ENCODE data around the gene AHDC1. TPM values are rescaled to one million over a fixed set of nuclear protein-coding genes. Genes with fewer than 3 reads are reported as not detected.

Gene AHDC1
- total RNA-seq, 1 experiment from 2014 or later, result 20.8 TPM

DNA sequence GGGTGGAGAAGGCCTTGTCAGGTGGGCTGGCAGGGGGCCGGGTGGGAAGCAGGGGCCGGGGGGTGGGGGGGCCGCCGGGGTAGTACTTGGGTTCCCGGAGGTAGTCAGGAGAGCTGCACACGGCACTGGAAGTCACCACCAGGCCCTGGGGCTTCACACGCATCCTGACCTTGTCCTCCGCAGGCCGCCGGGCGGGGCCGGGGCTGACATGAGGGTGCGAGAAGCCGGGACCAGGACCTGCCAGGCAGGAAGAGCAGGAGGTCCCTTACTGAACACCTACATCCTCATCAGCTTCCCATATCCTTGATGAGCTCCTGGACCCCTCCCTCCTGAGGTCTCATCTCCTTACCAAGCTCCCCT, 52.0 kb downstream of the AHDC1 start:
- no peak for TF ChIP-seq CTCF (IDR thresholded peaks at IDR 0.05; ENCODE audit: unreplicated experiment)
- H3K9me3 Mint-ChIP-seq (ENCODE audit: low read depth, unreplicated experiment), result no peaks in the 10 kb centered on the region
- intact Hi-C loops (cut with micrococcal nuclease; ENCODE audit: unreplicated experiment), result no loop called here

GRCh38 chr1:27551170-27551952, 52.6 kb downstream of the AHDC1 start:
- Mint-ChIP-seq H3K9me3 (ENCODE audit: low read depth, unreplicated experiment) (no peaks in the 10 kb centered on the region), H3K36me3 (ENCODE audit: insufficient read depth, unreplicated experiment) (peaks cover 11% of the 10 kb centered on the region), H3K27me3 (ENCODE audit: unreplicated experiment) (no peaks in the 10 kb centered on the region), H3K27ac (ENCODE audit: unreplicated experiment) (no peak overlapping the region), H3K4me3 (ENCODE audit: low read depth, unreplicated experiment) (no peak overlapping the region), H3K4me1 (ENCODE audit: low read depth, unreplicated experiment) (peaks cover 10% of the 10 kb centered on the region)
- intact Hi-C loops (cut with micrococcal nuclease; ENCODE audit: unreplicated experiment), result no loop called here
- DNase-seq, result no peak
- TF ChIP-seq CTCF (IDR thresholded peaks at IDR 0.05; ENCODE audit: unreplicated experiment), result no peak
- no TSS peak for BruUV-seq (replicated peaks)
- CTCF ChIA-PET, result no interaction called here

More for the DNA sequence above, 52.0 kb downstream of the AHDC1 start:
- no peak for DNase-seq
- Mint-ChIP-seq H3K36me3 (ENCODE audit: insufficient read depth, unreplicated experiment) (peaks cover 17% of the 10 kb centered on the region), H3K27me3 (ENCODE audit: unreplicated experiment) (no peaks in the 10 kb centered on the region), H3K27ac (ENCODE audit: unreplicated experiment) (no peak overlapping the region), H3K4me3 (ENCODE audit: low read depth, unreplicated experiment) (no peak overlapping the region), H3K4me1 (ENCODE audit: low read depth, unreplicated experiment) (peaks cover 13% of the 10 kb centered on the region)
- CTCF ChIA-PET, result interaction anchor here (0.6 kb wide), 2 partner anchors 17 to 52 kb away, joined by 6 to 8 read pairs; partner anchors contain the start of gene AHDC1
- no TSS peak for BruUV-seq (replicated peaks)

DNA sequence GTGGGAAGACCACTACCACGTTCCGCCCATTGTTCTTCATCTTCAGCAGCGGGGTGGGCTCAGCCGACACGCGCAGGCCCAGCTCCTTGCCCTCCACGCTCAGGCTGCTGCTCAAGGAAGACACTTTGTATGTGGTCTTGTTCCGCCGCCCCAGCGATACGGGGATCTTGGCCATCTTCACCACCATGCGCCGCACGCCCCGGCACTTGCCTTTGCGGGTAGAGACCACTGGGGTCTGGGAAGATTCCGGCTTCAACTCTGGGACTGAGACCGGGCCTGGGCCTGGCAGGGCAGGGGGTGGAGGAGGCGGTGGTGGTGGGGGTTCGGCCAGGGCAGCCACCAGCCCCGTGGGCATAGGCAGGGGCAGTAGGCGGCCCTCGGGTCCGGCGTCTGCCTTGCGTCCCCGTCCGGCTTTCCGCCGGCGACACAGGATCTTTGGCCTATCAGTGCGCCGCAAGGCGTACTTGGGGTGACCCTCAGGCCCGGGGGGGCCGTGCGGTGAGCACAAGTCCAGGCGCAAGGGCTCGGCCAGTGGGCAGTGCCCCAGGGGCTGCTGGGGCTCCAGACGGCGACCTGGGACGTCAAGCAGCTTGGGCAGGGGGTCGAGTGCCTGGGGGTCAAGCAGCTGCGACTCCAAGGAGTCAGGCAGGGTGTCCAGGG, 53.3 kb downstream of the AHDC1 start:
- no peak for TF ChIP-seq CTCF (IDR thresholded peaks at IDR 0.05; ENCODE audit: unreplicated experiment)
- no TSS peak for BruUV-seq (replicated peaks)
- peaks cover 7% of the 10 kb centered on the region for H3K4me1 Mint-ChIP-seq (ENCODE audit: low read depth, unreplicated experiment)
- H3K27ac Mint-ChIP-seq (ENCODE audit: unreplicated experiment), result no peak overlapping the region
- H3K27me3 Mint-ChIP-seq (ENCODE audit: unreplicated experiment), result no peaks in the 10 kb centered on the region
- DNase-seq, result no peak
- H3K9me3 Mint-ChIP-seq (ENCODE audit: low read depth, unreplicated experiment), result no peaks in the 10 kb centered on the region
- CTCF ChIA-PET, result no interaction called here
- no peak overlapping the region for H3K4me3 Mint-ChIP-seq (ENCODE audit: low read depth, unreplicated experiment)
- H3K36me3 Mint-ChIP-seq (ENCODE audit: insufficient read depth, unreplicated experiment), result peaks cover 9% of the 10 kb centered on the region
- intact Hi-C loops (cut with micrococcal nuclease; ENCODE audit: unreplicated experiment), result no loop called here

DNA sequence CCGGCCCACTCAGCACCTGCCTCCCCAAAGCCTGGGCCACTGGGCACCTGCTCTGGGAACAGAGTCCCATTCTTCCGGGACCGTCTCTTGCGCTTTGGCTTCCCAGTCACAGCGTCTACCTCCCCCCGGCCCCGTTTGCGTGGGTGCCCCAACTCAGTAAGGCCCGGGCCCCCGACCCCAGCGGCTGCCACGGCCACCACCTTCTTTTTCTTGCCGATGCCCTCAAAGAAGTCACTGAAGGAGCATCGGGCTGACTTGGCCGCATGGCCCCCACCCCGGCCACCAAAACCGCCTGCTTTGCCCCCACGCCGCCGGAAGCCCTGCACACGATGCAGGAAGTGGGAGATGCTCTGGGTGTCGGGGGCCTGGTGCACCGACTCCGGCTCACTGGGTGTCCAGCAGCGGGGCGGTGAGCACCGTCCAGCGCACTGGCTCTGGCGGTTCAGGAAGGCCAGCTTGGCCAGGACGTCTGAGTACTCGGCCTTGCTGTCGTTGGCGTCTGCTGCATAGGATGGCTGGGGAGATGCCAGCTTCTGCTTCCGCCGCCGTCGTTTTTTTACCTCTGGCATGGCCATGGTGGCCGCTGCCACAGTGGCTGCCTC, 54.0 kb downstream of the AHDC1 start:
- Mint-ChIP-seq H3K4me1 (ENCODE audit: low read depth, unreplicated experiment) (peaks cover 9% of the 10 kb centered on the region), H3K36me3 (ENCODE audit: insufficient read depth, unreplicated experiment) (peaks cover 11% of the 10 kb centered on the region), H3K27ac (ENCODE audit: unreplicated experiment) (no peak overlapping the region), H3K4me3 (ENCODE audit: low read depth, unreplicated experiment) (no peak overlapping the region), H3K9me3 (ENCODE audit: low read depth, unreplicated experiment) (no peaks in the 10 kb centered on the region), H3K27me3 (ENCODE audit: unreplicated experiment) (no peaks in the 10 kb centered on the region)
- intact Hi-C loops (cut with micrococcal nuclease; ENCODE audit: unreplicated experiment), result no loop called here
- no peak for DNase-seq
- no peak for TF ChIP-seq CTCF (IDR thresholded peaks at IDR 0.05; ENCODE audit: unreplicated experiment)
- no TSS peak for BruUV-seq (replicated peaks)
- CTCF ChIA-PET, result no interaction called here
